ENCODE measurements around the gene COL1A1. TPM values are rescaled to one million over a fixed set of nuclear protein-coding genes. Genes with fewer than 3 reads are reported as not detected.

Gene COL1A1
- total RNA-seq, 1 experiment from 2014 or later: 23.4 TPM

DNA sequence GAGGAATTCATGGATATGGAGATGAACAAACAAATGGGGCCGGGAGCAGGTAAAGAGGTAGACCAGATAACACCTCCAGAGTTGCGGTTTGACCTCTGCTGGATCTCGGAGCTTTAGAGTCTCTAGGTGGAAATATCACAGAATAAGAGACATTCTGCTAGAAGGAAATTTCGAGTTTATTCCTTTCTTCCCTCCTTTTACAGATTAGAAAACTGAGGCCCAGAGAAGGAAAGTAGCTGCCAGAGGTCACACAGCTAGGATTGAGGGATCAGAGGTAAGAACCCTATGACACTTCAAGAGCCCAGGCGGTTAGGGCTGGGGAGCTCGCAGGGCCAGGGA, 7.7 kb upstream of the COL1A1 start:
- Histone ChIP-seq H3K9me3 (no peaks in the 10 kb centered on the region), H3K4me3 (ENCODE audit: low read depth, low read length) (no peak overlapping the region), H3K36me3 (ENCODE audit: control insufficient read depth, insufficient read depth, low read length) (no peaks in the 10 kb centered on the region), H3K4me1 (peaks cover 67% of the 10 kb centered on the region), H3K27me3 (replicated peaks; ENCODE audit: control insufficient read depth, insufficient read depth, low read length) (no peaks in the 10 kb centered on the region)
- Mint-ChIP-seq H3K27ac (ENCODE audit: unreplicated experiment) (peak overlapping the region; percentile 40), H3K9me3 (ENCODE audit: unreplicated experiment) (no peaks in the 10 kb centered on the region), H3K4me3 (ENCODE audit: unreplicated experiment) (peak overlapping the region; percentile 2), H3K4me1 (ENCODE audit: low read depth, unreplicated experiment) (peaks cover 69% of the 10 kb centered on the region), H3K36me3 (ENCODE audit: insufficient read depth, unreplicated experiment) (no peaks in the 10 kb centered on the region), H3K27me3 (ENCODE audit: insufficient read depth, unreplicated experiment) (no peaks in the 10 kb centered on the region)
- ChIA-PET CTCF (interaction anchor here (0.6 to 1.6 kb wide), 5 partner anchors 9 to 137 kb away, joined by 3 to 13 read pairs (median 3); partner anchors contain the start of genes TMEM92 and XYLT2), POLR2A (no interaction called here)
- intact Hi-C loops (cut with micrococcal nuclease; ENCODE audit: unreplicated experiment): no loop called here
- DNase-seq: no peak
- TF ChIP-seq, protein P1, sequence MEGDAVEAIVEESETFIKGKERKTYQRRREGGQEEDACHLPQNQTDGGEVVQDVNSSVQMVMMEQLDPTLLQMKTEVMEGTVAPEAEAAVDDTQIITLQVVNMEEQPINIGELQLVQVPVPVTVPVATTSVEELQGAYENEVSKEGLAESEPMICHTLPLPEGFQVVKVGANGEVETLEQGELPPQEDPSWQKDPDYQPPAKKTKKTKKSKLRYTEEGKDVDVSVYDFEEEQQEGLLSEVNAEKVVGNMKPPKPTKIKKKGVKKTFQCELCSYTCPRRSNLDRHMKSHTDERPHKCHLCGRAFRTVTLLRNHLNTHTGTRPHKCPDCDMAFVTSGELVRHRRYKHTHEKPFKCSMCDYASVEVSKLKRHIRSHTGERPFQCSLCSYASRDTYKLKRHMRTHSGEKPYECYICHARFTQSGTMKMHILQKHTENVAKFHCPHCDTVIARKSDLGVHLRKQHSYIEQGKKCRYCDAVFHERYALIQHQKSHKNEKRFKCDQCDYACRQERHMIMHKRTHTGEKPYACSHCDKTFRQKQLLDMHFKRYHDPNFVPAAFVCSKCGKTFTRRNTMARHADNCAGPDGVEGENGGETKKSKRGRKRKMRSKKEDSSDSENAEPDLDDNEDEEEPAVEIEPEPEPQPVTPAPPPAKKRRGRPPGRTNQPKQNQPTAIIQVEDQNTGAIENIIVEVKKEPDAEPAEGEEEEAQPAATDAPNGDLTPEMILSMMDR (IDR thresholded peaks at IDR 0.05; ENCODE audit: insufficient read depth in 1 of 2, low read depth in 1 of 2, low read length in 1 of 2, severe bottlenecking in 1 of 2, unreplicated experiment in 1 of 2): no peak
- BruUV-seq (replicated peaks): no TSS peak

DNA sequence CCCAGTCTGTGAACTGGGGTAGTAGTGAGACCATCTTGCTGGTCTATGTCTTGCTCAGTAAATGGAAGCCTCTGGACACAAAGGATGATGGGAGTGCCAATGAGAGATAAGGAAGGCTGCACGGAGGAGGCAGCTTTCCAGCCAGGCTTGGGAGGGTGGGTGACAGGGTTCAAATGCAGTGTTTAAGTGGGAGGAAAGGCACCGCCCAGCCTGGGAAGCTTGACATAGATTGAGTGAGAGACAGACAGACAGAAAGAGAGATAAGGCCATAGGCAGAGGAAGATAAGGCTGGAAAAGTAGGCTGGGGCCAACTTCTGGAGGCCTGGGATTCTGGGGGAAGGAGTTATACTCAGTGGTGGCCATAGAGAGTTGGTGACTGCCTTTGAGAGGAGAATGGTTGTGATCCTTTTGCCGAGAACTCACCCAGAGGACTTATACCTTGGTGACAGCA, 7.2 kb upstream of the COL1A1 start:
- Mint-ChIP-seq H3K27me3 (ENCODE audit: insufficient read depth, unreplicated experiment) (no peaks in the 10 kb centered on the region), H3K27ac (ENCODE audit: unreplicated experiment) (peak overlapping the region; percentile 40), H3K4me1 (ENCODE audit: low read depth, unreplicated experiment) (peaks cover 65% of the 10 kb centered on the region), H3K36me3 (ENCODE audit: insufficient read depth, unreplicated experiment) (no peaks in the 10 kb centered on the region), H3K4me3 (ENCODE audit: unreplicated experiment) (peak overlapping the region; percentile 2), H3K9me3 (ENCODE audit: unreplicated experiment) (no peaks in the 10 kb centered on the region)
- intact Hi-C loops (cut with micrococcal nuclease; ENCODE audit: unreplicated experiment): no loop called here
- peaks cover 66% of the 10 kb centered on the region for H3K4me1 ChIP-seq
- ChIA-PET POLR2A (no interaction called here), CTCF (interaction anchor here (0.6 kb wide), 2 partner anchors 63 to 90 kb away, joined by 3 to 4 read pairs; no protein-coding TSS in a partner anchor)
- no TSS peak for BruUV-seq (replicated peaks)
- H3K4me3 ChIP-seq (ENCODE audit: low read depth, low read length): no peak overlapping the region
- H3K9me3 ChIP-seq: no peaks in the 10 kb centered on the region
- TF ChIP-seq, protein P1 (IDR thresholded peaks at IDR 0.05; ENCODE audit: insufficient read depth in 1 of 2, low read depth in 1 of 2, low read length in 1 of 2, severe bottlenecking in 1 of 2, unreplicated experiment in 1 of 2): no peak
- H3K36me3 ChIP-seq (ENCODE audit: control insufficient read depth, insufficient read depth, low read length): no peaks in the 10 kb centered on the region
- peak in 1 of 2 experiments; percentile 74 for DNase-seq
- H3K27me3 ChIP-seq (replicated peaks; ENCODE audit: control insufficient read depth, insufficient read depth, low read length): no peaks in the 10 kb centered on the region

DNA sequence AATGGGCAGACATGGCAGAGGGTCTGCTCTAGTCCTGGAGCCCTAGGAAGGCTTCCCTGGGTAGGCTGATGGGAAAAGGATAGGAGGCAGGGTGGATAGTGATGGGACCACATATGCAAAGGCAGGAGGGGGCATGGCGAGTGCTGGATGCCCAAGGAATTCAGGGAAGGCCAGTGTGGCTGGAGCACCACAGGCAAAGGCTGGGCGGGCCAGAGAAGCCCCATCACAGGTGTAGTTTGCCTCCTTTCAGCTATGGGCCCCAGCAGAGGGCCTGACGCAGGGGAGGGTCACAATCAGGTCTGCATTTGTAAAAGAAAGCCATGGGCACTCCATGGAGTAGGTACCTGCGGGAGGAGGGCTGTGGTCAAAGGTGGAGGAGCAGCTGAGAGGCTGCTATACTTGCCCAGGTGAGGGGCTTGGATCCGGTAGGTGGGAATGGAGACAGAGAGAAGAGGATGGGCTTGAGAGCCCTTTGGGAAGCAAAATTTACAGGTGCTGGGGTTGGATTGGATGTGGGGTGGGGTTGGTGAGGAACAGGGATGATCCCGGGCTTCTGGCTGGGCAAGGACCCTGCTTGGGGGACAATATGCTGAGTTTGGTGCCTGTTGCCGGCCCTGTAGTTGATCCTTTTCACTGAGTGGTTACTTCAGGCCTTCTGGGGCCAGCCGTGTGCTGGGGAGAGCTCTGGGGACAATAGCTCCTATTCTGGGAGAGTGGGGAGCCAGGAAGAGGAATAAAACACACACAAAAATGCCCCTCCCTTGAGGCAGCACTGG, 6.5 kb upstream of the COL1A1 start:
- H3K36me3 Mint-ChIP-seq (ENCODE audit: insufficient read depth, unreplicated experiment): no peaks in the 10 kb centered on the region
- CTCF ChIA-PET: interaction anchor here (0.6 to 1.4 kb wide), 7 partner anchors 10 to 153 kb away, joined by 3 to 4 read pairs (median 3); partner anchors contain the start of gene TMEM92
- TF ChIP-seq, protein P1 (IDR thresholded peaks at IDR 0.05; ENCODE audit: insufficient read depth in 1 of 2, low read depth in 1 of 2, low read length in 1 of 2, severe bottlenecking in 1 of 2, unreplicated experiment in 1 of 2): no peak
- POLR2A ChIA-PET: no interaction called here
- peaks cover 64% of the 10 kb centered on the region for H3K4me1 Mint-ChIP-seq (ENCODE audit: low read depth, unreplicated experiment)
- Histone ChIP-seq H3K4me1 (peaks cover 66% of the 10 kb centered on the region), H3K9me3 (no peaks in the 10 kb centered on the region), H3K27me3 (replicated peaks; ENCODE audit: control insufficient read depth, insufficient read depth, low read length) (no peaks in the 10 kb centered on the region), H3K4me3 (ENCODE audit: low read depth, low read length) (no peak overlapping the region), H3K36me3 (ENCODE audit: control insufficient read depth, insufficient read depth, low read length) (no peaks in the 10 kb centered on the region)
- H3K27me3 Mint-ChIP-seq (ENCODE audit: insufficient read depth, unreplicated experiment): no peaks in the 10 kb centered on the region
- no TSS peak for BruUV-seq (replicated peaks)
- intact Hi-C loops (cut with micrococcal nuclease; ENCODE audit: unreplicated experiment): no loop called here
- H3K27ac Mint-ChIP-seq (ENCODE audit: unreplicated experiment): peak overlapping the region; percentile 40
- no peak for DNase-seq
- H3K9me3 Mint-ChIP-seq (ENCODE audit: unreplicated experiment): no peaks in the 10 kb centered on the region
- no peak overlapping the region for H3K4me3 Mint-ChIP-seq (ENCODE audit: unreplicated experiment)

Measured in Caco-2 (cell line).